ENCODE results near the gene SH3BP5L. TPM values are rescaled to one million over a fixed set of nuclear protein-coding genes. Genes with fewer than 3 reads are reported as not detected.

Gene SH3BP5L
- total and polyA plus RNA-seq, 2 of the 13 experiments (the other 11 are each of a cell fraction or from before 2014, with no cell fraction given): 10.3 to 14.9 TPM

- no peak for TF ChIP-seq NFE2 (CRISPR knock-in tag; IDR thresholded peaks at IDR 0.05)
- peak; percentile 72 for TF ChIP-seq ZNF883 (CRISPR knock-in tag; IDR thresholded peaks at IDR 0.05; ENCODE audit: not compliant biosample characterization)
- no peak for TF ChIP-seq NFRKB (IDR thresholded peaks at IDR 0.05)
- no peak for TF ChIP-seq DNMT3B (CRISPR knock-in tag; conservative IDR thresholded peaks at IDR 0.05)
- TF ChIP-seq, protein P1, sequence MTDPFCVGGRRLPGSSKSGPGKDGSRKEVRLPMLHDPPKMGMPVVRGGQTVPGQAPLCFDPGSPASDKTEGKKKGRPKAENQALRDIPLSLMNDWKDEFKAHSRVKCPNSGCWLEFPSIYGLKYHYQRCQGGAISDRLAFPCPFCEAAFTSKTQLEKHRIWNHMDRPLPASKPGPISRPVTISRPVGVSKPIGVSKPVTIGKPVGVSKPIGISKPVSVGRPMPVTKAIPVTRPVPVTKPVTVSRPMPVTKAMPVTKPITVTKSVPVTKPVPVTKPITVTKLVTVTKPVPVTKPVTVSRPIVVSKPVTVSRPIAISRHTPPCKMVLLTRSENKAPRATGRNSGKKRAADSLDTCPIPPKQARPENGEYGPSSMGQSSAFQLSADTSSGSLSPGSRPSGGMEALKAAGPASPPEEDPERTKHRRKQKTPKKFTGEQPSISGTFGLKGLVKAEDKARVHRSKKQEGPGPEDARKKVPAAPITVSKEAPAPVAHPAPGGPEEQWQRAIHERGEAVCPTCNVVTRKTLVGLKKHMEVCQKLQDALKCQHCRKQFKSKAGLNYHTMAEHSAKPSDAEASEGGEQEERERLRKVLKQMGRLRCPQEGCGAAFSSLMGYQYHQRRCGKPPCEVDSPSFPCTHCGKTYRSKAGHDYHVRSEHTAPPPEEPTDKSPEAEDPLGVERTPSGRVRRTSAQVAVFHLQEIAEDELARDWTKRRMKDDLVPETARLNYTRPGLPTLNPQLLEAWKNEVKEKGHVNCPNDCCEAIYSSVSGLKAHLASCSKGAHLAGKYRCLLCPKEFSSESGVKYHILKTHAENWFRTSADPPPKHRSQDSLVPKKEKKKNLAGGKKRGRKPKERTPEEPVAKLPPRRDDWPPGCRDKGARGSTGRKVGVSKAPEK (CRISPR knock-in tag; IDR thresholded peaks at IDR 0.05; ENCODE audit: borderline replicate concordance): peak; percentile 81; the same call in 1 of the 2 replicates
- no peak for TF ChIP-seq HDAC6 (IDR thresholded peaks at IDR 0.05; ENCODE audit: low read depth, low read length)
- no peak for TF ChIP-seq MEIS1 (CRISPR knock-in tag; IDR thresholded peaks at IDR 0.05; ENCODE audit: borderline replicate concordance)
- TF ChIP-seq RNF2 (conservative IDR thresholded peaks at IDR 0.05; ENCODE audit: low read depth): no peak
- peak; percentile 77 for TF ChIP-seq SALL1 (CRISPR knock-in tag; IDR thresholded peaks at IDR 0.05)
- no peak for TF ChIP-seq ZNF567 (CRISPR knock-in tag; IDR thresholded peaks at IDR 0.05; ENCODE audit: borderline replicate concordance)
- TF ChIP-seq, protein P2, sequence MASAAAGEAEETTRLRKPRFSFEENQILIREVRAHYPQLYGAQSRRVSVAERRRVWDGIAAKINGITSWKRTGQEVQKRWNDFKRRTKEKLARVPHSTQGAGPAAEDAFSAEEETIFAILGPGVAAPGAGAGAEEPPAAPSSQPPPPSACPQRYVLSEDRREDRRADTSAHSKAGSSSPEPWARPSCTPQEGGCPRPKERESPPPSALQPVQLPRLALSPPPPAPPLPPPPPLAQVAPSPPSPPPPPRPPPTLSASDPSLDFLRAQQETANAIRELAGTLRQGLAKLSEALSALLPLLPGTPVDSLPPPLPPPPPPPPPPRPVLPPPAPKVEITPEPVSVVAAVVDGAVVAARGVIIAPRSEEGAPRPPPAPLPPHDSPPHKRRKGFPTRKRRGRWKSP (CRISPR knock-in tag; IDR thresholded peaks at IDR 0.05): 0 out of 2 replicates have a peak, but pooled peaks have one; percentile 63
- peak; percentile 15; the same call in 1 of the 2 replicates for TF ChIP-seq ZBTB7B (CRISPR knock-in tag; IDR thresholded peaks at IDR 0.05)
- TF ChIP-seq ZHX1 (CRISPR knock-in tag; IDR thresholded peaks at IDR 0.05; ENCODE audit: low read depth): peak; percentile 55; the same call in 1 of the 2 replicates
- TF ChIP-seq PHF20 (CRISPR knock-in tag; IDR thresholded peaks at IDR 0.05): no peak; the same call in 1 of the 2 replicates
- TF ChIP-seq ZNF639 (CRISPR knock-in tag; conservative IDR thresholded peaks at IDR 0.05): no peak
- TF ChIP-seq ZSCAN31 (CRISPR knock-in tag; IDR thresholded peaks at IDR 0.05; ENCODE audit: low read depth): peak; percentile 87; the same call in 1 of the 2 replicates
- peak; percentile 41 for TF ChIP-seq HMG20B (CRISPR knock-in tag; conservative IDR thresholded peaks at IDR 0.05)
Observed at GRCh38 chr1:248838357-248839167, 12.8 kb upstream of the SH3BP5L start (continued).
